ENCODE results near the gene HOXC5.
"Not testable (repeated sequence)": the region's sequence is repeated elsewhere in the genome, so short reads cannot be mapped to it uniquely, and the experiment has no call there.

The HOXC5 gene

GRCh38 chr12:54035568-54036264 lies 2.9 kb downstream of the HOXC5 start:
- DNase-seq = no peak

- DNase-seq = no peak
These were observed 3.9 kb downstream of the HOXC5 start for GRCh38 chr12:54036620-54037359.

DNA sequence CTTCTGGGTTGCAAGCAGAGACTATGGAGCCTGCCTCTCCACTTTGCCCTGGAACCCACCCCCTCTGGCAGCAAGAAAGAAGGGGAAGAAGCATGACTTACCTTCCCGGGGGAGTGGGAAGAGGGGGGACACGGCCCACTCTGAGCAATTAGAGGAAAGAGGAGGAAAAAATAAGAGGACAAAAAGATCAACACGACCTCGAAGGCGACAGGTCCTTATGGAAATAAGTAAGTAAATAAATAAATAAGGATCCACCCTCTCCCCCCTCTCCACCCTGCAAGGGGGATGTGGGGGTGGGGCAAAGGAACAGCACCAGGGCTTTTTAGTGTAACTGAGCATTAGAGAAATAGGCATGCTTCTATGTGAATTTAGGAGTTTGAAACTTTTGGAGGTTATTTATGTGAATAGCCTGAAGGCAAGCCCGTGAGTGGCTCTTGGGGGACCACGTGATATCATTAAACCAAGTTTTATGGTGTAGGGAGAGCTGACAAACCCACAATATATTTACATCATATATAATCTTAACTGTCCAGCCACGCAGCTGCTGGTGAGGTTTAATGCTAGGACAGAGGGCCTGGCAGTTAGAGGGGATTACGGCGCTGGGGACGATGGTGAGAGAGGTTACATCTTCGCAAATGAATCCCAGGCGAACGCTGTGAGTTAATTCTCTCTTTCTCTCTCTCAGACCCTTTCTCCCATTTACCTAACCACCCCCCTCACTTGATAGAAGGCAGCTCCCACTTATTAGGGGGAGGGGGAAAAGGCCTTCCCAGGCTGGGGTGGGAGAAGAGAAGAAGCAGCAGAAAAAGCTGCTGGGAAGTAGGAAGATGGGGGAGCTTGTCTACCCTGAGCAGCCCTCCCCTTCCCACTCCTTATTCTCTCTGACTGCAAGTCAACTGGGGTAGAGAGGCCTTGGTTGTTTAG lies 4.8 kb downstream of the HOXC5 start:
- no peak for DNase-seq

- DNase-seq = no peak
These were observed 5.5 kb downstream of the HOXC5 start for GRCh38 chr12:54038284-54038870.

- no peak for DNase-seq
These were observed 6.1 kb downstream of the HOXC5 start for GRCh38 chr12:54038871-54039414.

DNA sequence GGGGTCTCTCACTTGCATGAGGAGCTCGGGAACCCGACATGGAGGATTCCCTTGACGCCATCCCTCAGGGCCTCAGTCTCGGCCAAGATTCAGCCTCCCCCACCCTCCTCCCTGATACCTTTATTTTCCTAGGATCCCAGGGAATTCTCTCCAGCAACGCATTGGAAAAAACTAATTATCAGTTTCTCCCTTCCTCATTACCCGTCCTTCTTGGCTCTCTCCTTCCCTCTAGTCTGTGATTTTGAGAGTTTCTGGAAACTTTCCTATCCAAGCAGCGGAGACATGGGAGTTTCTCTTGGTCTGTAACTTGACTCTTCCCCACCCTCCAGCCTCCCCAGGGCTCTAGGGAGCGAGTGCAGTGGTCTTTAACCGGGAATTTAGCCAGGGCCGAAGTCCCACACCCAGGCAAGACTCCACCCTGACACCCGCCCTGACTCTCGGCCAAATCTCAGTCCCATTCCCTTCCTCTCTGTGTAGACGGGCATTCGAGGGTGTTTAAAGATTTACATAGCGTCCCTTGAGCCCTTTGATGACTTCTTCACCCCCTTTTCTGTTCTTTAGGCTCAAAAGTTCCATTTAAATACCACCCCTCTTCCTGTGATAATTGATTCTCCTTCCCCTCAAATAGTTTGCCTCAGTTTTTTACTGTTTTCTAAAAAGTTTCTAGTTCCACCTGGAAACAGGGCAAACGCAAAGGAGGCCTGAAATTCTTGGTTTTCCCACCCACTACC lies 6.7 kb downstream of the HOXC5 start:
- no peak for DNase-seq

DNA sequence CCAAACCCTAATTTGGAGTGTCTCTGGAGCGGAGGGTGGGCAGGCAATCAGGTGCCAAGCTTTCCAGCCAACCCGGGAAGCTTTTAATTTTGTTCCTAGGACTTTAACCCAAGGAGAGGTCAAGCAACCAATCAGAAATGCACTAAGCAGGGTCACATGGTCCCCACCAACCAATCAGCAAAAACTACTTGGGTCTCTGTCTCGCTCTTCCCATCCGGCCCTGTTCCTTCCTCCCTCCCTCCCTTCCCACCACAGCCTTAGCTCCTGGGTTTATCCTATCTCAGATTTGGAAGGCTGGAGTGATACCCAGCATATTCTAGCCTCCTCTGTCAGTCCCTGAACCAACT lies 7.3 kb downstream of the HOXC5 start:
- DNase-seq = no peak

GRCh38 chr12:54040648-54041047 lies 7.8 kb downstream of the HOXC5 start:
- DNase-seq = no peak

- DNase-seq = no peak
These were observed 8.3 kb downstream of the HOXC5 start for GRCh38 chr12:54041097-54041690.

GRCh38 chr12:54042033-54042432 lies 9.2 kb downstream of the HOXC5 start:
- not testable (repeated sequence) for DNase-seq

- DNase-seq = no peak
These were observed 10.4 kb downstream of the HOXC5 start for GRCh38 chr12:54042970-54043853.

- no peak for DNase-seq
These were observed 11.7 kb downstream of the HOXC5 start for GRCh38 chr12:54044425-54045103.

- DNase-seq = no peak
These were observed 12.6 kb downstream of the HOXC5 start for GRCh38 chr12:54045401-54045800.

- DNase-seq = no peak
These were observed 13.1 kb downstream of the HOXC5 start for GRCh38 chr12:54045868-54046521.

DNA sequence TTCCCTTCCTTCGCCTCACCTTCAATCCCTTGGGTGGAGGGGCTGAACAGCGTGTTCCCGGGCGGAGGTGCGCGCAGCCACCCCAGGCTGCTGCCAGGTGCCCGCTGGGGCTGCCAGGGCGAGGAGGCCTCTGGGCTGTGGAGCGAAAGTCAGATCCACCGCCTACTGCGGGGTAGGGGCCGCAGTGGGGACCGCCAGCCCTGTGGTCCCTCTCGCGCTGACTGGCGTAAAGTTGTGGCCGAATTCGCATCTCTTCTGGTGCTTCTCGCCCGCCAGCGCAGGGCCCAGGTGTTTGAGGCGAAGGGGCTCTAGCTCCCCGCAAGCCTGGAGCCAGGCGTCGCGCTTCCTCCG lies 13.9 kb downstream of the HOXC5 start:
- no peak for DNase-seq

- DNase-seq = no peak
These were observed 14.5 kb downstream of the HOXC5 start for GRCh38 chr12:54047160-54047963.

DNA sequence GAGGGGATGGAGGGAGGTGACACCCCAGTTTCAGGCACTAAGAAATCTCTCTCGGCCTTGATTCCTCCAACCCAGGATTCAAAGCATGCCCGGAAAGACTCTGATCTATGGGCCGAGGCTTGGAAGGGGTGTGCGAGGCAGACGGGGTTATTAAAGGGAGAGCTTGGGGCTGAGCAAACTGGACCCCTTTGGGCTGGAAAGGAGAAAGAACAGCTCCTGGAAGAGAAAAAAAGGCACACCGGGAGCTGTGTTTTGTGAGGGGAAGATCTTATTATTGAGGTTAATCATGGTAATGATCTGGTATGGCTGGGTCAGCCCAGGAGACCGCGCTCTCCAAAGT lies 15.1 kb downstream of the HOXC5 start:
- no peak for DNase-seq

GRCh38 chr12:54048406-54049093 lies 15.7 kb downstream of the HOXC5 start:
- DNase-seq = no peak

Measured in CD4-positive, alpha-beta T cell treated with Interleukin-4 for 1 hour (primary cell).